RWPE2 (cell line): ENCODE measurements around the gene KCNIP1.

Experiments
- ATAC-seq: fragments of 200-7000 bp; cut with Tn5 transposase; 3 replicates; pipeline ENCODE4 v1.9.1; 2021; ENCODE audit warnings: low read depth
- DNase-seq: peaks from one replicate; pipeline ENCODE4 v3.0.0-alpha.2; 2020; ENCODE audit warnings: low spot score
- H3K27ac ChIP-seq: fragments of 450-650 bp; 2 replicates; pipeline ENCODE4 v1.5.1; 2017; ENCODE audit warnings: mild to moderate bottlenecking; ENCODE audit not compliant: poor library complexity, severe bottlenecking
- H3K27me3 ChIP-seq: fragments of 250-450 bp; sonication (Bioruptor Pico); 2 replicates; pipeline ENCODE4 v1.5.1; 2021; ENCODE audit warnings: mild to moderate bottlenecking, moderate library complexity; ENCODE audit not compliant: insufficient read depth, poor library complexity, severe bottlenecking
- H3K36me3 ChIP-seq: fragments of 250-450 bp; sonication (Bioruptor Pico); 2 replicates; pipeline ENCODE4 v1.5.1; 2020; ENCODE audit warnings: low read depth, mild to moderate bottlenecking, moderate library complexity
- H3K4me1 ChIP-seq: fragments of 250-450 bp; sonication (Bioruptor Pico); 2 replicates; pipeline ENCODE4 v1.5.1; 2021; ENCODE audit warnings: mild to moderate bottlenecking, moderate library complexity; ENCODE audit not compliant: insufficient read depth, poor library complexity, severe bottlenecking
- H3K4me3 ChIP-seq: fragments of 250-450 bp; sonication (Bioruptor Pico); 2 replicates; pipeline ENCODE4 v1.5.1; 2021; ENCODE audit warnings: mild to moderate bottlenecking, moderate library complexity; ENCODE audit not compliant: severe bottlenecking
- H3K9me3 ChIP-seq: fragments of 250-450 bp; sonication (Bioruptor Pico); 2 replicates; pipeline ENCODE4 v1.5.1; 2021; ENCODE audit warnings: mild to moderate bottlenecking, moderate library complexity; ENCODE audit not compliant: severe bottlenecking
- TF ChIP-seq, protein P1 (sequence below): fragments of 450-650 bp; IDR thresholded peaks from one replicate; pipeline ENCODE4 v1.5.1; 2017; ENCODE audit warnings: mild to moderate bottlenecking, moderate library complexity; ENCODE audit not compliant: poor library complexity, severe bottlenecking

The KCNIP1 gene

DNA sequence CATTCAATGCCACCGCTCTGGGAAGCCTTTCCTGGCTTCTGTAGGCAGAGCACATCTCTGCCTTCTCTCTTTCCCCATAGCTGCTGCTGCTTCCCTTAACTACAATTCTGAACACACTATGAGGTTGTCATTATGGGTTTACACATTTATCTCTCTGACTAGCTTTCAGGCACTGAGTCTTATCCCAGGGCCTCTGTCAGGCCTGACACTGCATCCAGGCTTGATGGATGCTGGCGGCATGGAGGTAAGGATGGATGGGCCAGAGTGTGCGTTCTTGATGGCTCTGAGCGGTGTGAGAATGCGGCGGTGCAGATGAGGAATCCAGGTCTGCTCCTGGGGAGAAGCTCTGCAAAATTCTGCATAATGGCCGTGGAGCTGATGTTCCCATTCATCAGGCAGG is 6.3 kb downstream of the KCNIP1 start:
- H3K4me1 ChIP-seq, result no peaks in the 10 kb centered on the region
- no peak for ATAC-seq

DNA sequence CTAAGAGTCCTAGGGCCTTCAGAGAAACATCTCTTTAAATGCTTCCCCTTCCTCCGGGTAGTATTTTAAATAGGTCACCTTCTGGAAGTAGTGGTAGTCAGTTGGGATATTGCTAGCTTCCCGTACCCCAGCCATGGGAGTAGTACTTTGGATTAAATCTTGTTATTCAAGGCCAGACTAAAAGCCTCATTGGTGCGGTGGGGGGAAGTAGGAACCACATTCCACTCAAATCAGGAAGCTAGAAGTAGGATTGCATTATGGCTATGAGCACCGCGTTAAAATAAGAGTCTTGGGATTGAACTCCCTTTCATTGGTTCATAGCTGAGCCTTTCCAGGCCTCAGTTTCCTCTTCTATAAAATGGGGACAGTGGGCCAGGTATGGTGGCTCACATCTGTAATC is 6.7 kb downstream of the KCNIP1 start:
- H3K4me3 ChIP-seq, result no peak overlapping the region
- no peaks in the 10 kb centered on the region for H3K9me3 ChIP-seq
- H3K27ac ChIP-seq, result no peak overlapping the region
- ATAC-seq, result no peak
- TF ChIP-seq, protein P1, sequence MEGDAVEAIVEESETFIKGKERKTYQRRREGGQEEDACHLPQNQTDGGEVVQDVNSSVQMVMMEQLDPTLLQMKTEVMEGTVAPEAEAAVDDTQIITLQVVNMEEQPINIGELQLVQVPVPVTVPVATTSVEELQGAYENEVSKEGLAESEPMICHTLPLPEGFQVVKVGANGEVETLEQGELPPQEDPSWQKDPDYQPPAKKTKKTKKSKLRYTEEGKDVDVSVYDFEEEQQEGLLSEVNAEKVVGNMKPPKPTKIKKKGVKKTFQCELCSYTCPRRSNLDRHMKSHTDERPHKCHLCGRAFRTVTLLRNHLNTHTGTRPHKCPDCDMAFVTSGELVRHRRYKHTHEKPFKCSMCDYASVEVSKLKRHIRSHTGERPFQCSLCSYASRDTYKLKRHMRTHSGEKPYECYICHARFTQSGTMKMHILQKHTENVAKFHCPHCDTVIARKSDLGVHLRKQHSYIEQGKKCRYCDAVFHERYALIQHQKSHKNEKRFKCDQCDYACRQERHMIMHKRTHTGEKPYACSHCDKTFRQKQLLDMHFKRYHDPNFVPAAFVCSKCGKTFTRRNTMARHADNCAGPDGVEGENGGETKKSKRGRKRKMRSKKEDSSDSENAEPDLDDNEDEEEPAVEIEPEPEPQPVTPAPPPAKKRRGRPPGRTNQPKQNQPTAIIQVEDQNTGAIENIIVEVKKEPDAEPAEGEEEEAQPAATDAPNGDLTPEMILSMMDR, result no peak
- no peak for DNase-seq
- no peaks in the 10 kb centered on the region for H3K27me3 ChIP-seq
- no peaks in the 10 kb centered on the region for H3K36me3 ChIP-seq
- no peaks in the 10 kb centered on the region for H3K4me1 ChIP-seq

More for the DNA sequence above, 6.3 kb downstream of the KCNIP1 start:
- Histone ChIP-seq H3K27ac (no peak overlapping the region), H3K36me3 (no peaks in the 10 kb centered on the region), H3K4me3 (no peak overlapping the region), H3K27me3 (no peaks in the 10 kb centered on the region), H3K9me3 (no peaks in the 10 kb centered on the region)
- TF ChIP-seq, protein P1, result no peak
- DNase-seq, result no peak

DNA sequence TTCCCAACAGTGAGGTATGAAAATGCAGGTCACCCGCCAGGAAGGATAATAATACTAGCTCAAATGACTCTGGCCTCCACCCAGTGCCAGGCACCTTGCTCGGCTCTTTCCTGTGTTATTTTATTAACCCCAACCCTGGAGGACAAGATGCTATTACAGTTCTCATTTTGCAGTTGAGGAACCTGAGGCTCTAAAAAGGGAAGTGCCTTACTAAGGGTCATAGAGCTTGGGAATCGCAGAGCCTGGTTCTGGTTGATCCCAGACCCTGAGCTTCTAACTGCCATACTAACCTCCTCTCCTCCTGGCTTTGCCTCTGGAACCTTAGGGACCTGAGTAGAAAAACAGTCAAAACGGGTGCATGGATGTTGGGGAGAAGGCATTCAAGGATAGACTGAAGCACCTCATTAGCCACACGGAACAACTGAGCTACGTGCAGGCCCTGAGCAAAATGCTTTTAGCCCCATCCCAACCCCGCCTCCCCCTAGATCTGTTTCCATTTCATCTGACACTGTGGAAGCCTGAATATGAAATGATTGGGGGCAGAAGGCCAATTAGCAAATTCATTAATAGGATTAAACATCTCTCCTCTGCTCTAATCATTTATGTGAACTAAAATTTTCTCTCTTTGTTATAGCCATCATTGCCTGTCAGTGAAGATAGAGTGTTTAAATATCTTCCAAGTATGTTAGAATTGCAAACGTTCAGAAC is 7.9 kb downstream of the KCNIP1 start:
- H3K27me3 ChIP-seq, result no peaks in the 10 kb centered on the region
- TF ChIP-seq, protein P1, result no peak
- H3K4me3 ChIP-seq, result no peak overlapping the region
- H3K4me1 ChIP-seq, result no peaks in the 10 kb centered on the region
- no peaks in the 10 kb centered on the region for H3K36me3 ChIP-seq
- no peak for ATAC-seq
- H3K9me3 ChIP-seq, result no peaks in the 10 kb centered on the region
- no peak for DNase-seq
- H3K27ac ChIP-seq, result no peak overlapping the region

DNA sequence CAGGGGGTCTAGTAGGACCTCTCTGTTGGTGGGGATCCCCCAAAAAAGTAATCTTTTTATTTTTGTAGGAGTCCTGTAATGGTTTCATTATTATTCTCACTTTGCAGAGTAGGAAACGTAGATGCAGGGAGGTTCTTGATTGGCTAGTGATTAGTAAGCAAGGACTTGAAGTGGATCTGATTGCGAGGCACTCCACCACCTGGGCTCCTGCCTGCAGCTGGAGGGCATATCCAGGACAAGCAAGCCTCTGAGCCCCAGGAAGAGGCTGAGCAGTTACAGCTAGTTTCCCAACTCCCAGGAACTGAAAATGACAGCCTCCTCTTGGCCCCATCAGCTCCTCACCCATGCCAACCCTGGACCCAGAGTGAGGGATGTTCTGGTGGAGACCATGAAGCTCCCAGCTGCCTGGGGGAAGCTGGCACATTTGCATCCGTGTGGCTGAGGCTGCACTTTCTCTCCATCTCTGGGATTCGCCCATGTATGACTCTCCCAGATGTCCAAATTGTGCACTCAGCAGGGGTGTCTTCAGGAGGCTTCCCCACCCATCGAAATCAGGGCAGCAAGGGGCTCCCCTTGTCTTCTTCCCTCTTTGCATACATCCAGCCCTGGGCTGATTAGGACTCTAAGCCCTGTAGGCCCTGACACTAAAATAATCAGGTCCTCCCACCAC is 10.2 kb downstream of the KCNIP1 start:
- no peak for DNase-seq
- no peaks in the 10 kb centered on the region for H3K9me3 ChIP-seq
- no peaks in the 10 kb centered on the region for H3K36me3 ChIP-seq
- H3K4me3 ChIP-seq, result no peak overlapping the region
- no peak overlapping the region for H3K27ac ChIP-seq
- TF ChIP-seq, protein P1, result no peak
- no peaks in the 10 kb centered on the region for H3K27me3 ChIP-seq
- ATAC-seq, result no peak
- H3K4me1 ChIP-seq, result no peaks in the 10 kb centered on the region

DNA sequence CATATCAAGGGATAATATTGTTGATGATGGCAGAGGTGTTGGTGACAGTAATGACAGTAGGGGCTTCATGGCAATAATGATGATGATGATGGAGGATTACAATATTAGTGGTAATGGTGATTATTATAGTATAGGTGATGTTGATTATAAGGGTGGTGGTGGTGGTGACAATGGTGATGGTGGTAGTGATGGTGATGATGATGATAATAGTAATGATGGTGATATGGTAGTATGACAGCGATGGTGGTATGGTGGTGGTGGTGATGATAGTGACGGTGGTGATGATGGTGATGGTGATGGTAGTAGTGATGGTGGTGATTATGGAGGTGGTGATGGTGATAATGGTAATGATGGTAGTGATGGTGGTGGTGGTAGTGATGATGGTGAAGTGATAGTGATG is 13.6 kb downstream of the KCNIP1 start:
- H3K9me3 ChIP-seq, result no peaks in the 10 kb centered on the region

More for the DNA sequence above, 13.6 kb downstream of the KCNIP1 start:
- Histone ChIP-seq H3K27me3 (no peaks in the 10 kb centered on the region), H3K4me3 (no peak overlapping the region), H3K4me1 (peaks cover 6% of the 10 kb centered on the region), H3K36me3 (no peaks in the 10 kb centered on the region), H3K27ac (no peak overlapping the region)
- TF ChIP-seq, protein P1, result no peak
- ATAC-seq (no peak), DNase-seq (no peak)
